ENCODE measurements around the gene CTNNA3. TPM values are rescaled to one million over a fixed set of nuclear protein-coding genes. Genes with fewer than 3 reads are reported as not detected.

Gene CTNNA3
- total RNA-seq, 2 donors from 2014 or later: under 0.01 to 0.33 TPM

DNA sequence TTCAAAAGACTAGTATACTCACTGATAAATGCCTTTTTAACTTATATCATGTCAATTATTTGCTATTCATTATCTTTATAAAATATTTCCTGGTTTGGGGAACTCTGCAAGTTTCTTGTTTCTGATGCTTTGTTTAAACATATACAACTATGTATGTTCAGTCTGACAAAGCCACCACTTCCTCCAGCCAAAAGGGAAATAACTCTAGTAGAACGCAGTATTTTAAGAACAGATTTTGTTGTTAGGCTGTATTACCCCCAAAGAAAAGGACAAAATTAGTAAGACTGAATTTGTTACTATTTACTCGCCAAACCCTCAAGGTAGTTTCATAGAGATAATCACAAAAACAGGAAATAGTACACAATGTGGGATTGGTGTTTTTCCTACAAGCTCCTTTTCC lies 691.3 kb downstream of the CTNNA3 start:
- ATAC-seq: no peak
- 84 to 88% methylated on average over 2 of the region's 2 CpGs for WGBS, 2 donors
- Histone ChIP-seq H3K4me3 (no peak overlapping the region), H3K4me1 (no peaks in the 10 kb centered on the region), H3K27me3 (no peaks in the 10 kb centered on the region), H3K9me3 (no peaks in the 10 kb centered on the region), H3K27ac (no peak overlapping the region), H3K36me3 (replicated peaks in 1 of 2; ENCODE audit: insufficient read depth in 1 of 2, low read depth in 2 of 2) (no peaks in the 10 kb centered on the region)
- TF ChIP-seq, protein P1, sequence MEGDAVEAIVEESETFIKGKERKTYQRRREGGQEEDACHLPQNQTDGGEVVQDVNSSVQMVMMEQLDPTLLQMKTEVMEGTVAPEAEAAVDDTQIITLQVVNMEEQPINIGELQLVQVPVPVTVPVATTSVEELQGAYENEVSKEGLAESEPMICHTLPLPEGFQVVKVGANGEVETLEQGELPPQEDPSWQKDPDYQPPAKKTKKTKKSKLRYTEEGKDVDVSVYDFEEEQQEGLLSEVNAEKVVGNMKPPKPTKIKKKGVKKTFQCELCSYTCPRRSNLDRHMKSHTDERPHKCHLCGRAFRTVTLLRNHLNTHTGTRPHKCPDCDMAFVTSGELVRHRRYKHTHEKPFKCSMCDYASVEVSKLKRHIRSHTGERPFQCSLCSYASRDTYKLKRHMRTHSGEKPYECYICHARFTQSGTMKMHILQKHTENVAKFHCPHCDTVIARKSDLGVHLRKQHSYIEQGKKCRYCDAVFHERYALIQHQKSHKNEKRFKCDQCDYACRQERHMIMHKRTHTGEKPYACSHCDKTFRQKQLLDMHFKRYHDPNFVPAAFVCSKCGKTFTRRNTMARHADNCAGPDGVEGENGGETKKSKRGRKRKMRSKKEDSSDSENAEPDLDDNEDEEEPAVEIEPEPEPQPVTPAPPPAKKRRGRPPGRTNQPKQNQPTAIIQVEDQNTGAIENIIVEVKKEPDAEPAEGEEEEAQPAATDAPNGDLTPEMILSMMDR (IDR thresholded peaks at IDR 0.05): no peak
- no peak for TF ChIP-seq POLR2A (IDR thresholded peaks at IDR 0.05)
- intact Hi-C loops (cut with DNase I): no loop called here
- no peak for DNase-seq

DNA sequence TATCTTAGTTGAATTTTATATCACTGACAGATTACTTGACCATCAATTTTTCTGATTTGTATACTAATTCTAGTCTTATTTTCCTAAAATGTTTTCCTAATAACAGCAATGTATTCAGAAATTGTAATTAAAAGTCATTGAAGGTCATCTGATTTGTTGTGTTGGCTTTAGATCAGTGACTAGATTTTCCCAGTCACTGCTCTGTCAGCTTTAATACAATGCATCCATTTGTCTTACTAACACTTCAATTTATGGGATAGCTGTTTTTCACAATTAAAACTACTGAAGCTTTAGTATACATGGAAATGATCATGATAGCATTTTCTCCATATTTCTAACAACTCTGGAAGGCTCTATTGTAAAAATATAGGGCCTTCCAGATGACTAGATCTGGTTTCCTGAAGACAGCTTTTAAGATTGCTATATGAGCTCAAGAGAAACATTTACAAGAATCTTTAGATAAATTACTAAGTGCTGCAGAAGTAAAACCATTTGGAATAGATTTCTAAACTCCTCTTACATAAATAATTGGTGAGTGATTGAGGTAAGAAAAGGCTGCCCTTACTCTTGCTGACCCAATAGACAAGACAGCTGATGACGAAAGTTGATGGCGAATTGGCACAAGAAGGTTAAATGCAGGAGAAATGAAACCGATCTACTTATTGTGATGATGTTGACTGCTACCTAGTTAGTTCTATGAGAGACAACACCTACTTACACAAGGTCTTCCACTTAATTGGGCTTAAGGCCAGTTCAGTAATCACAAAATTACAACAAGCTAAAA lies 696.0 kb downstream of the CTNNA3 start:
- no peak for ATAC-seq
- Histone ChIP-seq H3K4me1 (no peaks in the 10 kb centered on the region), H3K27ac (no peak overlapping the region), H3K36me3 (replicated peaks in 1 of 2; ENCODE audit: insufficient read depth in 1 of 2, low read depth in 2 of 2) (no peaks in the 10 kb centered on the region), H3K27me3 (no peaks in the 10 kb centered on the region), H3K4me3 (peak overlapping the region in 1 of 2 donors; percentile 1), H3K9me3 (no peaks in the 10 kb centered on the region)
- no peak for DNase-seq
- no peak for TF ChIP-seq POLR2A (IDR thresholded peaks at IDR 0.05)
- TF ChIP-seq, protein P1 (IDR thresholded peaks at IDR 0.05): no peak
- intact Hi-C loops (cut with DNase I): no loop called here
- 92 to 97% methylated on average over 3 of the region's 3 CpGs for WGBS, 2 donors

DNA sequence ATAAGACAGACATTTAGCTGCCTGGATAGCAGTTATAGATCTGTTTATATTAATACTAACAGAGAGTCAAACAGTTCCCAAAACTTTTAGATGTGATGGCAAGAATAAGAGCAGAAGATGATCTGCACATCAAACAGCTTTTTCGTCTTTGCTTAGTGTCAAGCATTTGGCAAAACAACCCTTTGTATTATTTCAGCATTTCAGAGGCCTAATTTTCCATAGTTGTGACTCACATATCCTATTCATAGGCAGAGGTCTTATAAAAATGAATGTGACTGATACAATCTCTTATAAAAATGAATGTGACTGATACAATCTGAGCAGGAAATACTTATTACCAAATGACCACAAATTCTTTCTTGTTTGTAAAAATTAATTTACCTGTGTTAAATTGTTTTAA lies 699.0 kb downstream of the CTNNA3 start:
- DNase-seq: no peak
- H3K9me3 ChIP-seq: no peaks in the 10 kb centered on the region
- intact Hi-C loops (cut with DNase I): no loop called here
- no peaks in the 10 kb centered on the region for H3K4me1 ChIP-seq
- H3K36me3 ChIP-seq (replicated peaks in 1 of 2; ENCODE audit: insufficient read depth in 1 of 2, low read depth in 2 of 2): no peaks in the 10 kb centered on the region
- H3K4me3 ChIP-seq: no peak overlapping the region
- WGBS, 2 donors: 69 to 79% methylated on average over 1 of the region's 1 CpG
- ATAC-seq: no peak
- H3K27me3 ChIP-seq: no peaks in the 10 kb centered on the region
- no peak for TF ChIP-seq POLR2A (IDR thresholded peaks at IDR 0.05)
- TF ChIP-seq, protein P1 (IDR thresholded peaks at IDR 0.05): no peak
- no peak overlapping the region for H3K27ac ChIP-seq

DNA sequence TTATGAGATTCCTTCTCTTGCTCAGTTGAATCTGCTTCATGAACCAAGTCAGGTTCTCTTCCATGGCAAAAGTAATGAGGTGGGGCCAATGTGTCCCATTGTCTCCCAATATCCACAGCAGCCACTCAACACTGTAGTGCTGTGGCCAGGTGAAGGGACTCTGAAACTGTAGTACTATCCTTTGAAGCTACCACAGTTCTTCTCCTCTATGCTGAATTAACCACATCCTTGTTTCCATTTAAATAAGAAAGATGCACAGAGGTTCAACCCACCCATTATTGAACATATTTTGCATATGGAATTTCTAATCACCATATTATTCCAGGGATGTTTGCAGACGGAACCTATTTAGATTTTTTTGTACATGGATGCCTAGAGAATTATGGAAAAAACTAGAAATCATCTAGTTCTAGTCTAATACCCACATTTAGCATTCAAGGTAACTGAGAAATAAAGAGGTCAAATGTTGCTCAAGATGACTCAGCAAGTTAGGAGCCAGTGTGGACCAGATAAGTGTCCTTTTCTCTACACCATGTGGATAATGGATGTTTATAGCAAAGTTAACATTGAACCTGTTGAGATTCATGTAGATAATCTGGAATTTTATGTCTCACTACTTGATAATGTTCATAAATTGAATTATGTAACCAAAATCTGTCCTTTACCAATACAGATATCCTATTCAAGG lies 705.7 kb downstream of the CTNNA3 start:
- intact Hi-C loops (cut with DNase I): no loop called here

More for the DNA sequence above, 705.7 kb downstream of the CTNNA3 start:
- no peak for TF ChIP-seq POLR2A (IDR thresholded peaks at IDR 0.05)
- TF ChIP-seq, protein P1 (IDR thresholded peaks at IDR 0.05): no peak
- no peak overlapping the region for H3K4me3 ChIP-seq
- no peaks in the 10 kb centered on the region for H3K27me3 ChIP-seq
- no peak for DNase-seq
- H3K27ac ChIP-seq: no peak overlapping the region
- no peaks in the 10 kb centered on the region for H3K36me3 ChIP-seq (replicated peaks in 1 of 2; ENCODE audit: insufficient read depth in 1 of 2, low read depth in 2 of 2)
- WGBS, 2 donors: 68 to 71% methylated on average over 1 of the region's 1 CpG
- no peaks in the 10 kb centered on the region for H3K9me3 ChIP-seq
- no peaks in the 10 kb centered on the region for H3K4me1 ChIP-seq
- ATAC-seq: no peak
